HFFc6 (cell line): ENCODE data around the gene BAD. TPM values are rescaled to one million over a fixed set of nuclear protein-coding genes. Genes with fewer than 3 reads are reported as not detected.

Experiments used
- DNase-seq: peaks from one replicate; pipeline ENCODE4 v3.0.0-alpha.2; 2018
- H3K27ac Mint-ChIP-seq: 2 replicates; pipeline ENCODE4 v1.8.0; 2020; ENCODE audit warnings: mild to moderate bottlenecking, mixed read lengths
- H3K27me3 Mint-ChIP-seq: 2 replicates; pipeline ENCODE4 v1.8.0; 2021; ENCODE audit warnings: mild to moderate bottlenecking, moderate library complexity, mixed read lengths; ENCODE audit not compliant: insufficient read depth
- H3K36me3 Mint-ChIP-seq: 2 replicates; pipeline ENCODE4 v1.8.0; 2021; ENCODE audit warnings: low read depth, mixed read lengths
- H3K4me1 Mint-ChIP-seq: 2 replicates; pipeline ENCODE4 v1.8.0; 2020; ENCODE audit warnings: low read depth, mixed read lengths
- H3K4me3 Mint-ChIP-seq: 2 replicates; pipeline ENCODE4 v1.8.0; 2020; ENCODE audit warnings: mild to moderate bottlenecking, moderate library complexity, mixed read lengths
- H3K9me3 Mint-ChIP-seq: 2 replicates; pipeline ENCODE4 v1.8.0; 2020; ENCODE audit warnings: mild to moderate bottlenecking, mixed read lengths
- CTCF ChIP-seq: fragments of 200-600 bp; sonication (generic); IDR thresholded peaks from 2 replicates; pipeline ENCODE4 v1.5.0; 2021; ENCODE audit warnings: antibody characterized with exemption, mild to moderate bottlenecking
- total RNA-seq, 6 experiments: library from RNA; stranded (reverse); fragmentation: NEBNext Ultra II Directional; extraction: Animal tissue kit (Norgen Biotek cat#: 25700); gene quantifications; 2 replicates in 1 of 6; 3 replicates in 5 of 6; pipeline ENCODE4 v1.2.3, GENCODE V29; 2021

Gene BAD
- total RNA-seq, 6 experiments from 2014 or later = 65.9 to 75.0 (median 68.8) TPM

- no peak for DNase-seq
- H3K4me1 Mint-ChIP-seq = peaks cover 25% of the 10 kb centered on the region
- H3K27ac Mint-ChIP-seq = no peak overlapping the region
- H3K9me3 Mint-ChIP-seq = no peaks in the 10 kb centered on the region
- H3K4me3 Mint-ChIP-seq = no peak overlapping the region; the same call in 1 of the 2 replicates
- no peaks in the 10 kb centered on the region; the same call in 1 of the 2 replicates for H3K27me3 Mint-ChIP-seq
- H3K36me3 Mint-ChIP-seq = no peaks in the 10 kb centered on the region; the same call in 1 of the 2 replicates
- no peak for TF ChIP-seq CTCF
Measured at GRCh38 chr11:64224151-64224890, 60.1 kb downstream of the BAD start.

GRCh38 chr11:64223001-64223651 lies 61.3 kb downstream of the BAD start:
- Mint-ChIP-seq H3K4me3 (no peak overlapping the region), H3K9me3 (no peaks in the 10 kb centered on the region), H3K27me3 (no peaks in the 10 kb centered on the region; the same call in 1 of the 2 replicates), H3K36me3 (no peaks in the 10 kb centered on the region; the same call in 1 of the 2 replicates), H3K27ac (no peak overlapping the region), H3K4me1 (peaks cover 25% of the 10 kb centered on the region)
- no peak for DNase-seq
- no peak for TF ChIP-seq CTCF

GRCh38 chr11:64222651-64223000 lies 61.8 kb downstream of the BAD start:
- no peak overlapping the region for H3K4me3 Mint-ChIP-seq
- DNase-seq = no peak
- no peak overlapping the region for H3K27ac Mint-ChIP-seq
- no peaks in the 10 kb centered on the region; the same call in 1 of the 2 replicates for H3K36me3 Mint-ChIP-seq
- H3K4me1 Mint-ChIP-seq = peaks cover 23% of the 10 kb centered on the region
- TF ChIP-seq CTCF = no peak
- no peaks in the 10 kb centered on the region for H3K9me3 Mint-ChIP-seq
- H3K27me3 Mint-ChIP-seq = no peaks in the 10 kb centered on the region; the same call in 1 of the 2 replicates

- no peak for TF ChIP-seq CTCF
- H3K36me3 Mint-ChIP-seq = no peaks in the 10 kb centered on the region; the same call in 1 of the 2 replicates
- H3K4me3 Mint-ChIP-seq = no peak overlapping the region
- DNase-seq = no peak
- no peaks in the 10 kb centered on the region; the same call in 1 of the 2 replicates for H3K27me3 Mint-ChIP-seq
- H3K9me3 Mint-ChIP-seq = no peaks in the 10 kb centered on the region
- H3K4me1 Mint-ChIP-seq = peaks cover 13% of the 10 kb centered on the region
- H3K27ac Mint-ChIP-seq = no peak overlapping the region
Measured at GRCh38 chr11:64220798-64221197, 63.7 kb downstream of the BAD start.

- TF ChIP-seq CTCF = no peak
- peaks cover under 1% of the 10 kb centered on the region for H3K36me3 Mint-ChIP-seq
Measured at GRCh38 chr11:64220271-64220670, 64.2 kb downstream of the BAD start.

More at GRCh38 chr11:64220271-64220670, 64.2 kb downstream of the BAD start:
- Mint-ChIP-seq H3K4me3 (no peak overlapping the region), H3K4me1 (peaks cover 16% of the 10 kb centered on the region), H3K9me3 (no peaks in the 10 kb centered on the region), H3K27me3 (no peaks in the 10 kb centered on the region; the same call in 1 of the 2 replicates), H3K27ac (no peak overlapping the region)
- DNase-seq = no peak

Other genes starting within 250 kb of the BAD start
- under 1 TPM in 5 of 6 experiments, not detected in 1; 0.07 to 0.38 (median 0.30) TPM for gene FLRT1, start 248.7 kb downstream of the BAD start, total RNA-seq
- gene MACROD1, start 118.6 kb downstream of the BAD start, total RNA-seq = 10 to 100 TPM; 11.8 to 17.0 (median 13.1) TPM
- gene STIP1, start 98.5 kb downstream of the BAD start, total RNA-seq = 100 to 1,000 TPM; 203 to 259 (median 210) TPM
- gene FERMT3, start 77.9 kb downstream of the BAD start, total RNA-seq = 1 to 10 TPM; 1.2 to 2.8 (median 1.7) TPM
- 10 to 100 TPM; 32.6 to 41.1 (median 39.7) TPM for gene TRPT1, start 58.5 kb downstream of the BAD start, total RNA-seq
- 10 to 100 TPM; 46.6 to 57.7 (median 53.7) TPM for gene NUDT22, start 58.4 kb downstream of the BAD start, total RNA-seq
- 10 to 100 TPM; 21.7 to 29.5 (median 23.2) TPM for gene DNAJC4, start 54.1 kb downstream of the BAD start, total RNA-seq
- 10 to 100 TPM; 65.1 to 80.6 (median 71.2) TPM for gene VEGFB, start 50.1 kb downstream of the BAD start, total RNA-seq
- 10 to 100 TPM; 54.1 to 95.6 (median 73.1) TPM for gene FKBP2, start 43.6 kb downstream of the BAD start, total RNA-seq
- 100 to 1,000 TPM; 386 to 478 (median 429) TPM for gene PPP1R14B, start 37.7 kb downstream of the BAD start, total RNA-seq
- gene PLCB3, start 33.1 kb downstream of the BAD start, total RNA-seq = 10 to 100 TPM; 48.1 to 58.0 (median 51.8) TPM
- 10 to 100 TPM; 27.9 to 42.1 (median 34.7) TPM for gene GPR137, start 1.2 kb upstream of the BAD start, total RNA-seq
- gene KCNK4, start 6.6 kb upstream of the BAD start, total RNA-seq = under 1 TPM in 1 of 6 experiments, not detected in 5; 0.14 TPM
- gene CATSPERZ, start 15.7 kb upstream of the BAD start, total RNA-seq = under 1 TPM in 1 of 6 experiments, not detected in 5; 0.31 TPM
- 10 to 100 TPM; 18.9 to 25.0 (median 21.7) TPM for gene ESRRA, start 20.9 kb upstream of the BAD start, total RNA-seq
- 100 to 1,000 TPM; 246 to 269 (median 261) TPM for gene TRMT112, start 32.9 kb upstream of the BAD start, total RNA-seq
- gene PRDX5, start 33.5 kb upstream of the BAD start, total RNA-seq = 100 to 1,000 TPM; 161 to 207 (median 186) TPM
- gene CCDC88B, start 55.5 kb upstream of the BAD start, total RNA-seq = 1 to 10 TPM in 4 of 6 experiments, under 1 TPM in 2; 0.45 to 1.9 (median 1.7) TPM
- gene RPS6KA4, start 74.5 kb upstream of the BAD start, total RNA-seq = 10 to 100 TPM; 42.9 to 63.4 (median 56.6) TPM